Calu3 (cell line): ENCODE measurements around the gene MFN1. TPM values are rescaled to one million over a fixed set of nuclear protein-coding genes. Genes with fewer than 3 reads are reported as not detected.

ENCODE experiments used
- BruUV-seq: library from RNA; stranded (reverse); fragments of 400-500 nt; replicated peaks from 2 replicates; lab custom pipeline; 2021; lab: Mats Ljungman, UMichigan
- CTCF ChIA-PET: fragments of 300-600 bp; sonication (Branson Sonifier 250); formaldehyde crosslinking; loops from one replicate; lab custom pipeline; 2022; ENCODE audit warnings: antibody characterized with exemption; lab: Charles Lee
- DNase-seq: peaks from one replicate; pipeline ENCODE4 v3.0.0; 2022
- H3K27ac Mint-ChIP-seq: one replicate; pipeline ENCODE4 v1.8.0; 2022; ENCODE audit warnings: mixed read lengths; ENCODE audit not compliant: unreplicated experiment
- H3K27me3 Mint-ChIP-seq: one replicate; pipeline ENCODE4 v1.8.0; 2022; ENCODE audit warnings: mixed read lengths; ENCODE audit not compliant: unreplicated experiment
- H3K36me3 Mint-ChIP-seq: one replicate; pipeline ENCODE4 v1.8.0; 2022; ENCODE audit warnings: mild to moderate bottlenecking, moderate library complexity, mixed read lengths; ENCODE audit not compliant: insufficient read depth, unreplicated experiment
- H3K4me1 Mint-ChIP-seq: one replicate; pipeline ENCODE4 v1.8.0; 2022; ENCODE audit warnings: mild to moderate bottlenecking, low read depth, mixed read lengths; ENCODE audit not compliant: unreplicated experiment
- H3K4me3 Mint-ChIP-seq: one replicate; pipeline ENCODE4 v1.8.0; 2022; ENCODE audit warnings: mild to moderate bottlenecking, low read depth, moderate library complexity, mixed read lengths; ENCODE audit not compliant: unreplicated experiment
- H3K9me3 Mint-ChIP-seq: one replicate; pipeline ENCODE4 v1.8.0; 2022; ENCODE audit warnings: low read depth, mixed read lengths; ENCODE audit not compliant: unreplicated experiment
- CTCF ChIP-seq: fragments of 200-600 bp; IDR thresholded peaks from one replicate; pipeline ENCODE4 v1.8.0; 2022; ENCODE audit warnings: antibody characterized with exemption; ENCODE audit not compliant: unreplicated experiment
- intact Hi-C: fragments of 100-400 bp; cut with micrococcal nuclease; formaldehyde crosslinking; loops from one replicate; pipeline ENCODE4 v1.10.0; 2022; ENCODE audit not compliant: unreplicated experiment
- total RNA-seq: library from RNA; stranded (reverse); gene quantifications from 2 replicates; pipeline ENCODE4 v1.2.3, GENCODE V29; 2022

The MFN1 gene
- total RNA-seq, 1 experiment from 2014 or later, result 79.9 TPM

DNA sequence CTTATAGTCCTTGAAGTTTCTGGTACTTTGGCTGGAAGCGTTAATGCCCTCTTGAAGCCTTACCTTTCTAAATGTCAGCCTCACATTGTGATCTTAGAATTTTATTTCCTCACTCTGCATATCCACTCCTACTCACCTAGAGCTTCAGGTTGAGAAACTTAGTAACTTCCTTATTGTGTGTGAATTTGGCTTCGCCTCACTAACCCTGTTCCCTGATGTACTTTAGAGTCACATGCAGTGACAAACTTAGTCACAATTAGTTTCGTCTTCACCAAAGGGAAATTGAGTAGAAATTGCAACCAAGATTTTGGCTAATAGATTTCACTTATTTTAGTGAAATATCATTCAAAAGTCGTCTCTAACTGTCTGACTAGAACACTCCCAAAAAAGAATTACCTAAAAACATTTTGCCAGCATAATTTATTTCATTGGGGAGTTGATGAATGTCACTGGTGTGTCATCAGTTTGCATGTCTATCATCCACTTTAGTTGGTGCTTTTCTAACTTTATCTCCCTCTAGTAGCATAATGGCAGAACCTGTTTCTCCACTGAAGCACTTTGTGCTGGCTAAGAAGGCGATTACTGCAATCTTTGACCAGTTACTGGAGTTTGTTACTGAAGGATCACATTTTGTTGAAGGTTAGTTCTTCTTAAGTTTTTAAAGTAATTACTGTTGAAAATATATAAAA lies 960 bp downstream of the MFN1 start:
- Mint-ChIP-seq H3K4me3 (peak overlapping the region; percentile 99), H3K27ac (peak overlapping the region; percentile 96), H3K4me1 (peaks cover 7% of the 10 kb centered on the region), H3K27me3 (no peaks in the 10 kb centered on the region), H3K36me3 (peaks cover 40% of the 10 kb centered on the region), H3K9me3 (no peaks in the 10 kb centered on the region)
- CTCF ChIA-PET, result interaction anchor here (0.6 to 2.2 kb wide), 2 partner anchors 27 to 48 kb away, joined by 3 to 6 read pairs; no protein-coding TSS in a partner anchor
- DNase-seq, result no peak
- TSS peak; percentile 65 for BruUV-seq
- no peak for TF ChIP-seq CTCF
- intact Hi-C loops, result loop anchor here (5.0 kb wide), 1 partner anchor 214 kb away; the partner anchor contains the start of gene ACTL6A

DNA sequence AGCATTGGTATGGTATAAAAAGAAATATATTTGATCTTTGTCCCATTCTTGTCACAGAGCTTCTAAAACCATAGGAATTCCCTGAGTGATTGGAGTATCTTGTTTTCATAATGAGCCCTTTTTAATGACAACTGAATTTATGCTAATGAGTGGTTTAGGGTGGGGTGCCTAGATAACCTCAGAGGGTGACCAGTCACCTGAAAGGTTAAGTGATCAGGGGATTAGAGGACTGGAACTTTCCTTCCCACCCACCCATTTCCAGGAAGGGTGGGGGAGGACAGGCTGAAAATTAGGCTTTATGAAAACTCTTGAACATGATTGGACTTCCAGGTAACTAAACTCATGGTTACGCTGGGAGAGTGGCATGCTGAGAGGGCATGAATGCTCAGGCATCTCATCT lies 8.5 kb downstream of the MFN1 start:
- CTCF ChIA-PET, result no interaction called here
- Mint-ChIP-seq H3K4me3 (no peak overlapping the region), H3K36me3 (peaks cover 35% of the 10 kb centered on the region), H3K9me3 (no peaks in the 10 kb centered on the region), H3K4me1 (no peaks in the 10 kb centered on the region), H3K27me3 (no peaks in the 10 kb centered on the region), H3K27ac (no peak overlapping the region)
- no peak for DNase-seq
- TF ChIP-seq CTCF, result no peak
- BruUV-seq, result no TSS peak
- intact Hi-C loops, result loop anchor here (5.0 kb wide), 1 partner anchor 1186 kb away; no protein-coding TSS in a partner anchor

- no peak for TF ChIP-seq CTCF
- Mint-ChIP-seq H3K9me3 (no peaks in the 10 kb centered on the region), H3K27ac (no peak overlapping the region), H3K4me1 (no peaks in the 10 kb centered on the region), H3K27me3 (no peaks in the 10 kb centered on the region), H3K4me3 (no peak overlapping the region), H3K36me3 (peaks cover 41% of the 10 kb centered on the region)
- no peak for DNase-seq
- CTCF ChIA-PET, result no interaction called here
- no TSS peak for BruUV-seq
- intact Hi-C loops, result no loop called here
Observed at GRCh38 chr3:179363332-179363731, 15.8 kb downstream of the MFN1 start.

- Mint-ChIP-seq H3K27me3 (no peaks in the 10 kb centered on the region), H3K36me3 (peaks cover 7% of the 10 kb centered on the region), H3K4me3 (no peak overlapping the region), H3K27ac (no peak overlapping the region), H3K4me1 (no peaks in the 10 kb centered on the region), H3K9me3 (no peaks in the 10 kb centered on the region)
- CTCF ChIA-PET, result interaction anchor here (0.6 kb wide), 1 partner anchor 193 kb away, joined by 10 read pairs; the partner anchor contains the start of gene ACTL6A
- no peak for DNase-seq
- BruUV-seq, result no TSS peak
- intact Hi-C loops, result no loop called here
- TF ChIP-seq CTCF, result no peak
Observed at GRCh38 chr3:179369621-179370020, 22.1 kb downstream of the MFN1 start.
